ENCODE data around the gene SESTD1. TPM values are rescaled to one million over a fixed set of nuclear protein-coding genes. Genes with fewer than 3 reads are reported as not detected.

The SESTD1 gene
- total and polyA plus RNA-seq, 2 of the 13 experiments (the other 11 are each of a cell fraction or from before 2014, with no cell fraction given) = 74.4 to 101 TPM

DNA sequence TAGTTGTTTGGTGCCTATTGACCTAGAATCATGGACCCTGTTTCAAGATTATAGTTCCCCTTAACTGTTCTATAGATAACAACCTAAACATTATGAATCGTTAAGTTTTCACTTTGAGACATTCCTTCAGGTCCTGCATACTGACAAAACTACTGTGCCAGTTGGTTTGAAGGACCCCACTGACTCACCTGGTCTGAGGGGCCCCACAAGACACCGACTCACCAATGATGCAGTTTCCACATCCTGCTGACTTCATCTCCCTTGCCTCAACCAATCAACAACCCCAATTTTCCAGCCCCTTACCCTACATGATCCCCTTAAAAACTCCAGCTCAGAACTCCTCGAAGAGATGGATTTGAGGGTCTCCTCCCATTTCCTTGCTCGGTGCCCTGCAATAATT lies 125.1 kb downstream of the SESTD1 start:
- peak; percentile 15; the same call in 2 of the 3 replicates for ATAC-seq
- peaks cover 6% of the 10 kb centered on the region for H3K4me1 ChIP-seq (ENCODE audit: insufficient read depth, low read length)
- no peaks in the 10 kb centered on the region for H4K20me1 ChIP-seq (ENCODE audit: insufficient read depth, low read length)
- no peak overlapping the region for H3K4me3 ChIP-seq (replicated peaks in 1 of 3; ENCODE audit: insufficient read depth in 1 of 3, low read depth in 2 of 3, low read length in 3 of 3)
- POLR2A ChIA-PET = no interaction called here
- no TSS peak for BruUV-seq (replicated peaks)
- no peak for FAIRE-seq
- in situ Hi-C loops (cut with HindIII; ENCODE audit: extremely low pct_ligation_motif_present, low pct_unique_long_range_greater_than_20kb) = no loop called here
- no peak overlapping the region for H3K9ac ChIP-seq (ENCODE audit: insufficient read depth, low read depth, low read length)
- no peaks in the 10 kb centered on the region for H3K27me3 ChIP-seq (ENCODE audit: control insufficient read depth in 1 of 2, insufficient read depth in 2 of 2, low read length in 2 of 2)
- CTCF ChIA-PET (ENCODE audit: low intra/inter-chr PET ratio, low total read pairs) = no interaction called here
- H3K4me2 ChIP-seq (ENCODE audit: low read depth, low read length) = no peak overlapping the region
- H3K9me3 ChIP-seq (ENCODE audit: low read length) = no peaks in the 10 kb centered on the region
- H2AFZ ChIP-seq (ENCODE audit: low read length) = no peak overlapping the region
- no peaks in the 10 kb centered on the region for H3K79me2 ChIP-seq (ENCODE audit: insufficient read depth, low read length)
- no peak for DNase-seq (ENCODE audit: low spot score)
- 93% methylated on average over 4 of the region's 4 CpGs for WGBS (ENCODE audit: low lambda C conversion rate)
- intact Hi-C loops (cut with micrococcal nuclease; ENCODE audit: unreplicated experiment) = no loop called here
- peaks cover 21 to 59% of the 10 kb centered on the region in 2 experiments for H3K36me3 ChIP-seq (replicated peaks in 1 of 2; ENCODE audit: control insufficient read depth in 1 of 2, insufficient read depth in 2 of 2, low read length in 2 of 2)
- no peak overlapping the region for H3K27ac ChIP-seq (ENCODE audit: extremely low read length, insufficient read depth, low read length)
- TF ChIP-seq ZSCAN12 (CRISPR knock-in tag; IDR thresholded peaks at IDR 0.05) (no peak), PTBP1 (IDR thresholded peaks at IDR 0.05; ENCODE audit: low read depth, low read length, poor library complexity, severe bottlenecking) (no peak), TRAFD1 (CRISPR knock-in tag; IDR thresholded peaks at IDR 0.05; ENCODE audit: borderline replicate concordance) (no peak), ZNF337 (CRISPR knock-in tag; IDR thresholded peaks at IDR 0.05; ENCODE audit: borderline replicate concordance, low read depth) (no peak), MED8 (CRISPR knock-in tag; IDR thresholded peaks at IDR 0.05; ENCODE audit: insufficient replicate concordance) (no peak), HNRNPK (IDR thresholded peaks at IDR 0.05; ENCODE audit: low read depth, low read length, poor library complexity, severe bottlenecking) (no peak), SNAI1 (CRISPR knock-in tag; IDR thresholded peaks at IDR 0.05; ENCODE audit: borderline replicate concordance) (no peak), ZNF570 (CRISPR knock-in tag; IDR thresholded peaks at IDR 0.05; ENCODE audit: borderline replicate concordance) (no peak), SP5 (CRISPR knock-in tag; IDR thresholded peaks at IDR 0.05; ENCODE audit: borderline replicate concordance, low read depth) (no peak), ZNF280B (CRISPR knock-in tag; IDR thresholded peaks at IDR 0.05; ENCODE audit: borderline replicate concordance) (no peak), CAMTA2 (CRISPR knock-in tag; IDR thresholded peaks at IDR 0.05; ENCODE audit: borderline replicate concordance) (no peak)
- TF ChIP-seq, protein P1, sequence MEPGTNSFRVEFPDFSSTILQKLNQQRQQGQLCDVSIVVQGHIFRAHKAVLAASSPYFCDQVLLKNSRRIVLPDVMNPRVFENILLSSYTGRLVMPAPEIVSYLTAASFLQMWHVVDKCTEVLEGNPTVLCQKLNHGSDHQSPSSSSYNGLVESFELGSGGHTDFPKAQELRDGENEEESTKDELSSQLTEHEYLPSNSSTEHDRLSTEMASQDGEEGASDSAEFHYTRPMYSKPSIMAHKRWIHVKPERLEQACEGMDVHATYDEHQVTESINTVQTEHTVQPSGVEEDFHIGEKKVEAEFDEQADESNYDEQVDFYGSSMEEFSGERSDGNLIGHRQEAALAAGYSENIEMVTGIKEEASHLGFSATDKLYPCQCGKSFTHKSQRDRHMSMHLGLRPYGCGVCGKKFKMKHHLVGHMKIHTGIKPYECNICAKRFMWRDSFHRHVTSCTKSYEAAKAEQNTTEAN (CRISPR knock-in tag; conservative IDR thresholded peaks at IDR 0.05) = no peak
- TF ChIP-seq, protein P2, sequence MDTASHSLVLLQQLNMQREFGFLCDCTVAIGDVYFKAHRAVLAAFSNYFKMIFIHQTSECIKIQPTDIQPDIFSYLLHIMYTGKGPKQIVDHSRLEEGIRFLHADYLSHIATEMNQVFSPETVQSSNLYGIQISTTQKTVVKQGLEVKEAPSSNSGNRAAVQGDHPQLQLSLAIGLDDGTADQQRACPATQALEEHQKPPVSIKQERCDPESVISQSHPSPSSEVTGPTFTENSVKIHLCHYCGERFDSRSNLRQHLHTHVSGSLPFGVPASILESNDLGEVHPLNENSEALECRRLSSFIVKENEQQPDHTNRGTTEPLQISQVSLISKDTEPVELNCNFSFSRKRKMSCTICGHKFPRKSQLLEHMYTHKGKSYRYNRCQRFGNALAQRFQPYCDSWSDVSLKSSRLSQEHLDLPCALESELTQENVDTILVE (CRISPR knock-in tag; IDR thresholded peaks at IDR 0.05) = no peak
- TF ChIP-seq, protein P3, sequence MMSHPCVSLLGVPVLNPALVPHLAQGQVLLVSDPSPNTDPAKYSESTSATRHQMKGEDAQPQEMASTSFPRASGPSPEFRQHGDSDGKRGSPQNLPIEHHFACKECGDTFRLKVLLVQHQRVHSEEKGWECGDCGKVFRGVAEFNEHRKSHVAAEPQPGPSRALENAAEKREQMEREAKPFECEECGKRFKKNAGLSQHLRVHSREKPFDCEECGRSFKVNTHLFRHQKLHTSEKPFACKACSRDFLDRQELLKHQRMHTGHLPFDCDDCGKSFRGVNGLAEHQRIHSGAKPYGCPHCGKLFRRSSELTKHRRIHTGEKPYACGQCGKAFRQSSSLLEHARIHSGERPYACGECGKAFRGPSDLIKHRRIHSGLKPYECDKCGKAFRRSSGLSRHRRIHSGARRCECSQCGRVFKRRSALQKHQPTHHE (CRISPR knock-in tag; IDR thresholded peaks at IDR 0.05; ENCODE audit: borderline replicate concordance) = no peak
- TF ChIP-seq, protein P4, sequence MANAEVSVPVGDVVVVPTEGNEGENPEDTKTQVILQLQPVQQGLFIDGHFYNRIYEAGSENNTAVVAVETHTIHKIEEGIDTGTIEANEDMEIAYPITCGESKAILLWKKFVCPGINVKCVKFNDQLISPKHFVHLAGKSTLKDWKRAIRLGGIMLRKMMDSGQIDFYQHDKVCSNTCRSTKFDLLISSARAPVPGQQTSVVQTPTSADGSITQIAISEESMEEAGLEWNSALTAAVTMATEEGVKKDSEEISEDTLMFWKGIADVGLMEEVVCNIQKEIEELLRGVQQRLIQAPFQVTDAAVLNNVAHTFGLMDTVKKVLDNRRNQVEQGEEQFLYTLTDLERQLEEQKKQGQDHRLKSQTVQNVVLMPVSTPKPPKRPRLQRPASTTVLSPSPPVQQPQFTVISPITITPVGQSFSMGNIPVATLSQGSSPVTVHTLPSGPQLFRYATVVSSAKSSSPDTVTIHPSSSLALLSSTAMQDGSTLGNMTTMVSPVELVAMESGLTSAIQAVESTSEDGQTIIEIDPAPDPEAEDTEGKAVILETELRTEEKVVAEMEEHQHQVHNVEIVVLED (CRISPR knock-in tag; IDR thresholded peaks at IDR 0.05; ENCODE audit: borderline replicate concordance) = no peak

Data from HepG2 (cell line).